Subcutaneous adipose tissue (tissue), 4 donors: ENCODE results near the gene CLCN7. TPM values are rescaled to one million over a fixed set of nuclear protein-coding genes. Genes with fewer than 3 reads are reported as not detected.

Experiments used
- total RNA-seq, 4 donors: library from RNA; depleted of rRNA; stranded (reverse); fragments of >200 nt; gene quantifications; one replicate each; pipeline ENCODE4 v1.1.0, GENCODE V29; 2016
- TF ChIP-seq, protein P1 (sequence below): fragments of 450-650 bp; IDR thresholded peaks from one replicate; pipeline ENCODE4 v1.5.1; 2016; ENCODE audit warnings: low read depth, mild to moderate bottlenecking, control low read depth, antibody characterized with exemption, moderate library complexity

CLCN7 gene
- total RNA-seq, 4 donors from 2014 or later: 44.9 to 73.3 (median 56.6) TPM

DNA sequence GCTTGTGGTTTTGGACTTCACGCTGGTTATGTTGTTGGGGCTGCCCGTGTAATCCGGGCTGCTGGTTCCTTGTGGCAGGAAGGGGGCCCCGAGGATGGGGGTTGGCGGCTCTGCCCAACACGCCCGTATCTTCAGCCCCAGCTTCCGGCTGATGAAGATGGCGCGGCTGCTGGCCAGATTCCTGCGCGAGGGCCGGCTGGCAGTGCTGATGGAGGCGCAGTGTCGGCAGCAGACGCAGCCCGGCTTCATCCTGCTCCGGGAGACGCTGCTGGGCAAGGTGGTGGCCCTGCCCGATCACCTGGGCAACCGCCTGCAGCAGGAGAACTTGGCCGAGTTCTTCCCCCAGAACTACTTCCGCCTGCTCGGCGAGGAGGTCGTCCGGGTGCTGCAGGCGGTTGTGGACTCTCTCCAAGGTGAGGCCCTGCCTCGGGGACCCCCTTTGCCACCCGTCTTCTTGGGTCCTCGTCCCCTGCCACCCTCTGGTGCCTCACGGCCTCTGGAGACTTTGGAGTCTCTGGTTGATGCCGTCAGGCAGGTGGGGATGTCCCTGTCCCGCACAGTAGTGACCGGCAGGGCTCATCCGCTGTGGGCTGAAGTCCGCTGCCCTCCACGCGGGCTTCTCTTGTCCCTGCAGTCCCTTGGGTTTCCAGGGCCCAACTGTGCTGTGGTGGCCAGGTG lies 20.5 kb upstream of the CLCN7 start:
- TF ChIP-seq, protein P1, sequence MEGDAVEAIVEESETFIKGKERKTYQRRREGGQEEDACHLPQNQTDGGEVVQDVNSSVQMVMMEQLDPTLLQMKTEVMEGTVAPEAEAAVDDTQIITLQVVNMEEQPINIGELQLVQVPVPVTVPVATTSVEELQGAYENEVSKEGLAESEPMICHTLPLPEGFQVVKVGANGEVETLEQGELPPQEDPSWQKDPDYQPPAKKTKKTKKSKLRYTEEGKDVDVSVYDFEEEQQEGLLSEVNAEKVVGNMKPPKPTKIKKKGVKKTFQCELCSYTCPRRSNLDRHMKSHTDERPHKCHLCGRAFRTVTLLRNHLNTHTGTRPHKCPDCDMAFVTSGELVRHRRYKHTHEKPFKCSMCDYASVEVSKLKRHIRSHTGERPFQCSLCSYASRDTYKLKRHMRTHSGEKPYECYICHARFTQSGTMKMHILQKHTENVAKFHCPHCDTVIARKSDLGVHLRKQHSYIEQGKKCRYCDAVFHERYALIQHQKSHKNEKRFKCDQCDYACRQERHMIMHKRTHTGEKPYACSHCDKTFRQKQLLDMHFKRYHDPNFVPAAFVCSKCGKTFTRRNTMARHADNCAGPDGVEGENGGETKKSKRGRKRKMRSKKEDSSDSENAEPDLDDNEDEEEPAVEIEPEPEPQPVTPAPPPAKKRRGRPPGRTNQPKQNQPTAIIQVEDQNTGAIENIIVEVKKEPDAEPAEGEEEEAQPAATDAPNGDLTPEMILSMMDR: no peak

- TF ChIP-seq, protein P1: no peak
Measured at GRCh38 chr16:1494711-1495110, 19.9 kb upstream of the CLCN7 start.

DNA sequence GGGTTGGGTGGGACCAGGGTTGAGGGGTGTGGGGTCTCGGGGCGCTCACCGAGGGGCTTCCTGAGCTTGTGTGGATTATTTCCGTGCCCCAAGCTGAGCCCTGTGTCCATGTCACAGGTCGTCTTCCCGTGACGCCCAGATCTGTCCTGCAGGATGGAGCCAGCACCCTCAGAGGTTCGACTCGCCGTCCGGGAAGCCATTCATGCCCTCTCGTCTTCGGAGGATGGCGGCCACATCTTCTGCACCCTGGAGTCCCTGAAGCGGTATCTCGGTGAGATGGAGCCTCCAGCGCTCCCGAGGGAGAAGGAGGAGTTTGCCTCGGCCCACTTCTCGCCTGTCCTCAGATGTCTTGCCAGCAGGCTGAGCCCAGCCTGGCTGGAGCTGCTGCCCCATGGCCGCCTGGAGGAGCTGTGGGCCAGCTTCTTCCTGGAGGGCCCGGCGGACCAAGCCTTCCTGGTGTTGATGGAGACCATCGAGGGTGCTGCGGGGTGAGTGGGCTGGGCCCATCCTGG lies 19.4 kb upstream of the CLCN7 start:
- TF ChIP-seq, protein P1: no peak

DNA sequence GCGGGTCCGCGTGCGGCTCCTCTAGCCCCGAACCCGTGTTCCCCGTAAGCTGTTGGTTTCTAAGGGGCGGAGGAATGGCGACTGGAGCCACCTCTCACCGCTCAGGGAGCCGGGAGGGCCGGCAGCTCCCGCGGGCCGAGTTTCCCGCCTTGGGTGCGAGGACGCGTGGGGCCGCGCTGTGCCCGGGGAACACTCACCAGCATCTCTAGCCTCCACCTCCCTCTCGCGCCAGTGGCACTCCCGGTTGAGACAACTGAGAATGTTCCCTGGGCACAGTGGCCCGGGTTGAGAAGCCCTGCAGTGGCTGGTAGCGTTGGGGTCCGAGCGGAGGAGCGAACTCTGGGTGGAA lies 18.9 kb upstream of the CLCN7 start:
- TF ChIP-seq, protein P1: no peak

- TF ChIP-seq, protein P1: no peak
Measured at GRCh38 chr16:1492923-1493745, 18.3 kb upstream of the CLCN7 start, which contains the start of gene TELO2. Gene TELO2 (plus strand): TSS chr16:1493360. CDS start chr16:1494282, 922 bp downstream.

- TF ChIP-seq, protein P1: no peak
Measured at GRCh38 chr16:1492082-1492922, 17.5 kb upstream of the CLCN7 start.
